PC-3 (cell line): ENCODE measurements around the gene RWDD3. TPM values are rescaled to one million over a fixed set of nuclear protein-coding genes. Genes with fewer than 3 reads are reported as not detected.
A peak's percentile ranks its signal among the peaks of the same experiment; 100 is the strongest.

Source experiments
- ATAC-seq: fragments of 200-7000 bp; cut with Tn5 transposase; 2 replicates; pipeline ENCODE4 v1.9.1; 2020; ENCODE audit warnings: mild to moderate bottlenecking, moderate library complexity
- BruUV-seq: library from RNA; stranded (reverse); fragments of 400-500 nt; replicated peaks from 2 replicates; lab custom pipeline; 2021; lab: Mats Ljungman, UMichigan
- CTCF ChIA-PET: fragments of 300-600 bp; sonication (Branson Sonifier 250); formaldehyde crosslinking; loops from one replicate; lab custom pipeline; 2022; ENCODE audit warnings: antibody characterized with exemption; lab: Charles Lee
- POLR2A ChIA-PET: fragments of 300-600 bp; sonication (Branson Sonifier 250); formaldehyde crosslinking; loops from one replicate; lab custom pipeline; 2022; ENCODE audit warnings: antibody characterized with exemption; ENCODE audit not compliant: unreplicated experiment; lab: Charles Lee
- DNase-seq: peaks from one replicate; pipeline ENCODE4 v3.0.0-alpha.2; 2015
- H2AFZ ChIP-seq: fragments of 300-600 bp; sonication (generic); 2 replicates; pipeline ENCODE4 v1.6.0; 2016; ENCODE audit warnings: antibody characterized with exemption, low read length
- H3F3A ChIP-seq: fragments of 300-600 bp; sonication (generic); one replicate; pipeline ENCODE4 v1.6.0; 2017; ENCODE audit warnings: antibody characterized with exemption, low read length, control low read depth, mild to moderate bottlenecking; ENCODE audit not compliant: unreplicated experiment
- H3K27ac ChIP-seq: fragments of 300-600 bp; sonication (generic); 2 replicates; pipeline ENCODE4 v1.5.1; 2016; ENCODE audit warnings: mild to moderate bottlenecking, low read length
- H3K27me3 ChIP-seq: fragments of 300-600 bp; sonication (generic); 2 replicates; pipeline ENCODE4 v1.6.1; 2016; ENCODE audit warnings: low read length, mixed read lengths
- H3K36me3 ChIP-seq: fragments of 300-600 bp; sonication (generic); 2 replicates; pipeline ENCODE4 v1.6.1; 2016; ENCODE audit warnings: low read depth, mixed run types, low read length, mixed read lengths
- H3K4me1 ChIP-seq: fragments of 300-600 bp; sonication (generic); 2 replicates; pipeline ENCODE4 v1.5.1; 2016; ENCODE audit warnings: low read length; ENCODE audit not compliant: insufficient read depth
- H3K4me2 ChIP-seq: fragments of 300-600 bp; sonication (generic); 2 replicates; pipeline ENCODE4 v1.6.0; 2016; ENCODE audit warnings: low read length
- H3K4me3 ChIP-seq: fragments of 300-600 bp; sonication (generic); 2 replicates; pipeline ENCODE4 v1.5.1; 2016; ENCODE audit warnings: mild to moderate bottlenecking, low read length, mixed read lengths
- H3K79me2 ChIP-seq: fragments of 300-600 bp; sonication (generic); 2 replicates; pipeline ENCODE4 v1.6.1; 2017; ENCODE audit warnings: low read length, mixed read lengths
- H3K9ac ChIP-seq: fragments of 300-600 bp; sonication (generic); 2 replicates; pipeline ENCODE4 v1.6.0; 2016; ENCODE audit warnings: mild to moderate bottlenecking, low read length
- H3K9me2 ChIP-seq: fragments of 300-600 bp; sonication (generic); replicated peaks from 2 replicates; pipeline ENCODE4 v1.6.1; 2016; ENCODE audit warnings: mixed run types, low read length, mixed read lengths
- H3K9me3 ChIP-seq: fragments of 300-600 bp; sonication (generic); 2 replicates; pipeline ENCODE4 v1.6.1; 2016; ENCODE audit warnings: low read length, mixed read lengths
- H4K20me1 ChIP-seq: fragments of 300-600 bp; sonication (generic); 2 replicates; pipeline ENCODE4 v1.6.1; 2016; ENCODE audit warnings: low read length, mixed read lengths
- CTCF ChIP-seq: fragments of 300-600 bp; sonication (generic); conservative IDR thresholded peaks from 2 replicates; pipeline ENCODE4 v1.5.1; 2017; ENCODE audit warnings: antibody characterized with exemption, low read depth, mild to moderate bottlenecking, low read length
- EZH2 ChIP-seq: fragments of 300-600 bp; sonication (generic); IDR thresholded peaks from one replicate; pipeline ENCODE4 v1.6.1; 2017; ENCODE audit warnings: antibody characterized with exemption, mild to moderate bottlenecking, low read length; ENCODE audit not compliant: unreplicated experiment
- EZH2phosphoT487 ChIP-seq: fragments of 300-600 bp; sonication (generic); IDR thresholded peaks from 2 replicates; pipeline ENCODE4 v1.6.1; 2018; ENCODE audit warnings: mild to moderate bottlenecking, antibody characterized with exemption, low read length, borderline replicate concordance
- intact Hi-C: fragments of 100-400 bp; cut with micrococcal nuclease; formaldehyde crosslinking; loops from 2 replicates; pipeline ENCODE4 v1.9.0; 2023
- total RNA-seq: library from RNA; depleted of rRNA; stranded (reverse); fragments of >200 nt; gene quantifications from 2 replicates; pipeline ENCODE4 v1.2.3, GENCODE V29; 2014

Gene RWDD3
- total RNA-seq, 1 experiment from 2014 or later: 10.4 TPM

GRCh38 chr1:95223110-95223509, 10.9 kb upstream of the RWDD3 start:
- H3K9ac ChIP-seq: no peak overlapping the region
- peak; percentile 60 for DNase-seq
- H3K9me2 ChIP-seq: no peaks in the 10 kb centered on the region; the same call in 1 of the 2 replicates
- H3K27ac ChIP-seq: no peak overlapping the region
- no peaks in the 10 kb centered on the region for H3K79me2 ChIP-seq
- POLR2A ChIA-PET: interaction anchor here (0.6 to 1.0 kb wide), 3 partner anchors 11 to 138 kb away, joined by 3 to 10 read pairs (median 4); partner anchors contain the start of gene RWDD3
- H3K4me2 ChIP-seq: peak overlapping the region; percentile 6; the same call in 1 of the 2 replicates
- peaks cover 5% of the 10 kb centered on the region for H3F3A ChIP-seq
- intact Hi-C loops: no loop called here
- no peak for TF ChIP-seq EZH2
- no peak for TF ChIP-seq CTCF
- TF ChIP-seq EZH2phosphoT487: no peak
- no peaks in the 10 kb centered on the region for H3K36me3 ChIP-seq
- CTCF ChIA-PET: interaction anchor here (1.7 kb wide), 1 partner anchor 11 kb away, joined by 13 read pairs; the partner anchor contains the start of gene RWDD3
- ATAC-seq: peak; percentile 70
- H2AFZ ChIP-seq: no peak overlapping the region
- no peaks in the 10 kb centered on the region for H3K9me3 ChIP-seq
- H3K4me1 ChIP-seq: peaks cover 34% of the 10 kb centered on the region
- BruUV-seq: no TSS peak
- no peaks in the 10 kb centered on the region for H4K20me1 ChIP-seq
- H3K4me3 ChIP-seq: no peak overlapping the region
- H3K27me3 ChIP-seq: no peaks in the 10 kb centered on the region

- Histone ChIP-seq H3K4me1 (peaks cover 57% of the 10 kb centered on the region), H3K4me3 (peak overlapping the region; percentile 24; the same call in 1 of the 2 replicates), H4K20me1 (no peaks in the 10 kb centered on the region), H3K4me2 (peak overlapping the region; percentile 76), H3F3A (peaks cover 5% of the 10 kb centered on the region), H3K36me3 (no peaks in the 10 kb centered on the region), H3K79me2 (no peaks in the 10 kb centered on the region), H2AFZ (peak overlapping the region; percentile 42; the same call in 1 of the 2 replicates), H3K9ac (peak overlapping the region; percentile 51), H3K9me2 (no peaks in the 10 kb centered on the region; the same call in 1 of the 2 replicates), H3K27ac (peak overlapping the region; percentile 87), H3K9me3 (no peaks in the 10 kb centered on the region), H3K27me3 (no peaks in the 10 kb centered on the region)
- no peak for TF ChIP-seq CTCF
- no peak for TF ChIP-seq EZH2
- TF ChIP-seq EZH2phosphoT487: no peak
- intact Hi-C loops: loop anchor here (2.0 kb wide), 1 partner anchor 24 kb away; no protein-coding TSS in a partner anchor
- ChIA-PET CTCF (no interaction called here), POLR2A (interaction anchor here (0.6 kb wide), 1 partner anchor 31 kb away, joined by 5 read pairs; no protein-coding TSS in a partner anchor)
- ATAC-seq (peak; percentile 84), DNase-seq (peak; percentile 75)
- BruUV-seq: no TSS peak
These were observed 7.0 kb upstream of the RWDD3 start for GRCh38 chr1:95226781-95227660.
